Neural cell (in vitro differentiated cells): Measurements from ENCODE around the gene CRB2. TPM values are rescaled to one million over a fixed set of nuclear protein-coding genes. Genes with fewer than 3 reads are reported as not detected.

ENCODE experiments used
- H2AFZ ChIP-seq: fragments of 200-600, 300-800 bp; sonication (generic), shearing (Covaris generic); 2 replicates; pipeline ENCODE4 v1.6.0; 2014; ENCODE audit warnings: low read depth, mild to moderate bottlenecking, antibody characterized with exemption, low read length, moderate library complexity
- H3F3A ChIP-seq: fragments of 200-600 bp; shearing (Covaris generic); 2 replicates; pipeline ENCODE4 v1.6.1; 2016; ENCODE audit warnings: mild to moderate bottlenecking, moderate library complexity, mixed read lengths, antibody characterized with exemption, low read length; ENCODE audit not compliant: insufficient read depth, poor library complexity, severe bottlenecking
- H3K27ac ChIP-seq: fragments of 200-600, 300-800 bp; sonication (generic), shearing (Covaris generic); 2 replicates; pipeline ENCODE4 v1.5.1; 2014; ENCODE audit warnings: mild to moderate bottlenecking, low read length, moderate library complexity
- H3K27me3 ChIP-seq: fragments of 300-800, 200-600 bp; sonication (generic), shearing (Covaris generic); 2 replicates; pipeline ENCODE4 v1.6.0; 2014; ENCODE audit warnings: mild to moderate bottlenecking, low read depth, low read length, moderate library complexity; ENCODE audit not compliant: insufficient read depth
- H3K36me3 ChIP-seq: fragments of 300-800, 200-600 bp; sonication (generic), shearing (Covaris generic); 2 replicates; pipeline ENCODE4 v1.5.1; 2014; ENCODE audit warnings: mild to moderate bottlenecking, antibody characterized with exemption, low read length, moderate library complexity; ENCODE audit not compliant: insufficient read depth
- H3K4me2 ChIP-seq: fragments of 300-800, 200-600 bp; sonication (generic), shearing (Covaris generic); 2 replicates; pipeline ENCODE4 v1.6.0; 2014; ENCODE audit warnings: mild to moderate bottlenecking, low read length
- H3K4me3 ChIP-seq: fragments of 300-800, 200-600 bp; sonication (generic), shearing (Covaris generic); 2 replicates; pipeline ENCODE4 v1.5.1; 2014; ENCODE audit warnings: mild to moderate bottlenecking, low read length, moderate library complexity
- H3K79me2 ChIP-seq: fragments of 200-600 bp; shearing (Covaris generic); replicated peaks from 2 replicates; pipeline ENCODE4 v1.6.0; 2014; ENCODE audit warnings: mild to moderate bottlenecking, low read length, moderate library complexity; ENCODE audit not compliant: insufficient read depth
- H3K9ac ChIP-seq: fragments of 300-800, 200-600 bp; sonication (generic), shearing (Covaris generic); 2 replicates; pipeline ENCODE4 v1.6.1; 2016; ENCODE audit warnings: mild to moderate bottlenecking, low read length, mixed read lengths
- H3K9me2 ChIP-seq: fragments of 200-600 bp; shearing (Covaris generic); 2 replicates; pipeline ENCODE4 v1.6.1; 2016; ENCODE audit warnings: mild to moderate bottlenecking, low read length, mixed read lengths; ENCODE audit not compliant: insufficient read depth
- H3K9me3 ChIP-seq: fragments of 200-600, 300-800 bp; sonication (generic), shearing (Covaris generic); 2 replicates; pipeline ENCODE4 v1.6.1; 2016; ENCODE audit warnings: mild to moderate bottlenecking, mixed run types, low read length, moderate library complexity, mixed read lengths
- H4K20me1 ChIP-seq: fragments of 200-600 bp; shearing (Covaris generic); 2 replicates; pipeline ENCODE4 v1.6.1; 2016; ENCODE audit warnings: mild to moderate bottlenecking, mixed run types; ENCODE audit not compliant: insufficient read depth
- CTCF ChIP-seq: fragments of 450-650 bp; IDR thresholded peaks from 2 replicates; pipeline ENCODE4 v1.5.1; 2014; ENCODE audit warnings: antibody characterized with exemption, mild to moderate bottlenecking, moderate library complexity; ENCODE audit not compliant: poor library complexity, severe bottlenecking
- EP300 ChIP-seq: fragments of 450-650 bp; conservative IDR thresholded peaks from 2 replicates; pipeline ENCODE4 v1.6.1; 2014; ENCODE audit warnings: antibody characterized with exemption, mild to moderate bottlenecking, moderate library complexity; ENCODE audit not compliant: poor library complexity, severe bottlenecking
- EZH2 ChIP-seq: fragments of 200-600, 300-800 bp; shearing (Covaris generic), sonication (generic); IDR thresholded peaks from 2 replicates; pipeline ENCODE4 v1.6.1; 2014; ENCODE audit warnings: antibody characterized with exemption, low read length, borderline replicate concordance, mild to moderate bottlenecking; ENCODE audit not compliant: insufficient read depth, poor library complexity, severe bottlenecking
- MXI1 ChIP-seq: fragments of 450-650 bp; conservative IDR thresholded peaks from 2 replicates; pipeline ENCODE4 v1.6.1; 2014; ENCODE audit warnings: antibody characterized with exemption, mild to moderate bottlenecking; ENCODE audit not compliant: poor library complexity, severe bottlenecking
- POLR2AphosphoS5 ChIP-seq: IDR thresholded peaks from 2 replicates; pipeline ENCODE4 v1.6.1; 2012
- RAD21 ChIP-seq: fragments of 450-650 bp; conservative IDR thresholded peaks from 2 replicates; pipeline ENCODE4 v1.6.1; 2014; ENCODE audit warnings: antibody characterized with exemption, mild to moderate bottlenecking, moderate library complexity
- REST ChIP-seq: IDR thresholded peaks from 2 replicates; pipeline ENCODE4 v1.6.1; 2012; ENCODE audit warnings: borderline replicate concordance
- SMC3 ChIP-seq: fragments of 450-650 bp; conservative IDR thresholded peaks from 2 replicates; pipeline ENCODE4 v1.6.1; 2014; ENCODE audit warnings: antibody characterized with exemption, mild to moderate bottlenecking, moderate library complexity; ENCODE audit not compliant: poor library complexity
- TAF1 ChIP-seq: IDR thresholded peaks from 2 replicates; pipeline ENCODE4 v1.6.1; 2012; ENCODE audit warnings: low read depth
- polyA plus RNA-seq: library from polyadenylated mRNA; depleted of rRNA; stranded (reverse); fragments of >200 nt; gene quantifications from 2 replicates; pipeline ENCODE4 v1.2.3, GENCODE V29; 2014

CRB2 gene
- polyA plus RNA-seq, 1 donor from 2014 or later = 0.32 TPM

- Histone ChIP-seq H3K27ac (no peak overlapping the region), H2AFZ (no peak overlapping the region), H3K9me3 (no peaks in the 10 kb centered on the region), H3K79me2 (no peaks in the 10 kb centered on the region), H4K20me1 (no peaks in the 10 kb centered on the region), H3K4me3 (no peak overlapping the region), H3K9ac (no peak overlapping the region), H3K4me2 (no peak overlapping the region), H3K27me3 (no peaks in the 10 kb centered on the region), H3K36me3 (no peaks in the 10 kb centered on the region), H3K9me2 (no peaks in the 10 kb centered on the region), H3F3A (no peaks in the 10 kb centered on the region)
- no peak for TF ChIP-seq MXI1
- TF ChIP-seq TAF1 = no peak
- TF ChIP-seq SMC3 = no peak
- no peak for TF ChIP-seq CTCF
- no peak for TF ChIP-seq EZH2
- no peak for TF ChIP-seq POLR2AphosphoS5
- TF ChIP-seq REST = no peak
- no peak for TF ChIP-seq RAD21
- TF ChIP-seq EP300 = no peak
These were observed 62.5 kb downstream of the CRB2 start for GRCh38 chr9:123418506-123418905.

- no peaks in the 10 kb centered on the region for H3K9me2 ChIP-seq
- no peak overlapping the region for H3K4me2 ChIP-seq
- no peak overlapping the region for H3K4me3 ChIP-seq
- H3F3A ChIP-seq = no peaks in the 10 kb centered on the region
- no peaks in the 10 kb centered on the region for H3K27me3 ChIP-seq
- no peaks in the 10 kb centered on the region for H3K9me3 ChIP-seq
- H2AFZ ChIP-seq = no peak overlapping the region
- no peak overlapping the region for H3K9ac ChIP-seq
- H3K79me2 ChIP-seq = no peaks in the 10 kb centered on the region
- H3K27ac ChIP-seq = no peak overlapping the region
- TF ChIP-seq EP300 = no peak
- no peak for TF ChIP-seq TAF1
- no peak for TF ChIP-seq SMC3
- TF ChIP-seq EZH2 = no peak
- TF ChIP-seq RAD21 = no peak
- no peak for TF ChIP-seq REST
- TF ChIP-seq CTCF = no peak
- no peak for TF ChIP-seq MXI1
- no peak for TF ChIP-seq POLR2AphosphoS5
- H3K36me3 ChIP-seq = no peaks in the 10 kb centered on the region
- H4K20me1 ChIP-seq = no peaks in the 10 kb centered on the region
These were observed 63.1 kb downstream of the CRB2 start for GRCh38 chr9:123419091-123419490.
